GM21576 (cell line): ENCODE data around the gene OPN1MW2.
"Not testable (repeated sequence)": the region's sequence is repeated elsewhere in the genome, so short reads cannot be mapped to it uniquely, and the experiment has no call there.

ENCODE experiments used
- ATAC-seq: cut with Tn5 transposase; IDR thresholded peaks from one replicate; pipeline ENCODE4 v1.9.1; 2021; ENCODE audit warnings: mild to moderate bottlenecking, moderate library complexity; ENCODE audit not compliant: unreplicated experiment

The OPN1MW2 gene

DNA sequence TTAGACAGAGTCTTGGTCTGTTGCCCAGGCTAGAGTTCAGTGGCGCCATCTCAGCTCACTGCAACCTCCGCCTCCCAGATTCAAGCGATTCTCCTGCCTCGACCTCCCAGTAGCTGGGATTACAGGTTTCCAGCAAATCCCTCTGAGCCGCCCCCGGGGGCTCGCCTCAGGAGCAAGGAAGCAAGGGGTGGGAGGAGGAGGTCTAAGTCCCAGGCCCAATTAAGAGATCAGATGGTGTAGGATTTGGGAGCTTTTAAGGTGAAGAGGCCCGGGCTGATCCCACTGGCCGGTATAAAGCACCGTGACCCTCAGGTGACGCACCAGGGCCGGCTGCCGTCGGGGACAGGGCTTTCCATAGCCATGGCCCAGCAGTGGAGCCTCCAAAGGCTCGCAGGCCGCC is at the start of gene OPN1MW2:
Gene OPN1MW2 (plus strand): TSS at position 301 of the 400 bp plus-strand sequence. CDS start 60 bp downstream, at position 361.
- not testable (repeated sequence) for ATAC-seq

DNA sequence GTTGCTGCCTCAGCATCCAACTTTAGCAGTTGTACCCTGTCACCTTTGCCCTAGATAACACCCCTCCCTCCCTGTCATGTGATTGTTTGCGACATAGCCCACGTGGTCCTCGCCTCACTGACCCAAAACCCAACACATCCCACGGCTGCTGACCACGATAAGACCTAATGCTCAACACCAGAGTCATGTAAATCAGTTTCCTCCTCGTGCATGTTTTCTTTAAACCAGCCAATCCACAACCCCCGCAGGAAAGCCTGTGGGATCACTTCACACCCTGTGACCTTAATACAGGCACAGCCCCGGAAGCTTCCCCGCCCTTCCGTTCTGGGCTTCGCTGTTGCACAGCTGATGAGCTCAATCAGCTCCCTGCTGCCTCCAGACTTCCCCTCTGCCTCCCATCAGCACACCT is 47.0 kb upstream of the OPN1MW2 start:
- ATAC-seq: peak; percentile 95

DNA sequence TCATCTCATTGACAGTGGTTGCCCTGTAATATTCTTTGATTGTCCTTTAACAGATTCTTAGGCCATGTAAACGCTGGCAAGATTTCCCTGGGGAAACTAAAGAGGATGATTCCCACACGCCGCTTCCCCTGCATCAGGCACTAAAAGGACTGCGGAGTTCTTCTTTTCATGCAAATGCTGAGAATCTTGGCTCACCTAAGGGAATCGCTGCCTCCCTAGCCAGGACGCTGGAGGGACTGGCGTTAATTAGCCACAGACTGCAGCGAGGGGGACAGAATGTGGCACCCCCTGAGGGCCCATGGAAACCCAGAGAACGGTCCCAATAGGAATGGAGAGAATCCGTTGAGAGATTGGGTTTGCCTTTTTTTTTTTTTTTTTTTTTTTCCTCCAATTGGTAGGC is 45.2 kb upstream of the OPN1MW2 start:
- ATAC-seq: not testable (repeated sequence)

DNA sequence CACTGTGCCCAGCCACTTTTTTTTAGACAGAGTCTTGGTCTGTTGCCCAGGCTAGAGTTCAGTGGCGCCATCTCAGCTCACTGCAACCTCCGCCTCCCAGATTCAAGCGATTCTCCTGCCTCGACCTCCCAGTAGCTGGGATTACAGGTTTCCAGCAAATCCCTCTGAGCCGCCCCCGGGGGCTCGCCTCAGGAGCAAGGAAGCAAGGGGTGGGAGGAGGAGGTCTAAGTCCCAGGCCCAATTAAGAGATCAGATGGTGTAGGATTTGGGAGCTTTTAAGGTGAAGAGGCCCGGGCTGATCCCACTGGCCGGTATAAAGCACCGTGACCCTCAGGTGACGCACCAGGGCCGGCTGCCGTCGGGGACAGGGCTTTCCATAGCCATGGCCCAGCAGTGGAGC is 37.3 kb upstream of the OPN1MW2 start, which contains the start of gene OPN1MW:
Gene OPN1MW (plus strand): TSS at position 301 of the 400 bp plus-strand sequence. CDS start 82 bp downstream, at position 383.
- ATAC-seq: not testable (repeated sequence)

DNA sequence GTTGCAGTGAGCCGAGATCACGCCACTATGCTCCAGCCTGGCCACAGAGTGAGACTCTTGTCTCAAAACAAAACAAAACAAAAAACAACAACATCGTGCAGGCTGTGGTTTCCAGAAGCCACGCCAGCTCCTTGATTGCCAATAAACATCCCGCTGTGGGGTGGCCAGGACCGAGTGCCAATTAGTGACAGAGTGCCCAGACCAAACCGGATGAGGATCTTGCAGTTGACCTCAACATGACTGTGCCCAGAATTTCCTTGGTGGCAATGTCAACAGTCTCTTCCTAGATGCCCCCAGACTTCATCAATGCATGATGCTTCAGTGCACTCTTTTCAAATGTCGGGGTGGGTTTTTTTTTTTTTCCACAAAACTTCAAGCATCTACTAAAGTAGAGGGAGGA is 35.8 kb upstream of the OPN1MW2 start:
- ATAC-seq: not testable (repeated sequence)

DNA sequence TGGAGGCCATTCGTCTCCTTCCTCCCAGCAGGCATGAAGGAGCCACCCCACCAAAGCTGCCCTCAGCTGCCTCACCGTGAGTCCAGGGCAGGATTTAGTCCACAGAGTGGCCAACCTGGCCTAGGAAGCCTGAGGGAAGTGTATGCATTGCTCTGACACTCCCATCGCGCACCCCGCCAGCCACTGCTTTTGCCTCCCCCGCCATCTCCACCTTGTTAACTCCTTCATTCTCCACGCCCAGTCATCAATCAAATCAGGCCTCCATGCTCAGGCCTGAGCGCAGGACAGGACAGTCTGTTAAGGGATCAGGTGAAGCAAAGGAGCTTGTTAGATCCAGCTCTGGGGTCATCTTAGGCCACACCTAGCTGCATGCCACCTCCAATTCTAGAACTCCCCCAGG is 26.7 kb upstream of the OPN1MW2 start:
- not testable (repeated sequence) for ATAC-seq

DNA sequence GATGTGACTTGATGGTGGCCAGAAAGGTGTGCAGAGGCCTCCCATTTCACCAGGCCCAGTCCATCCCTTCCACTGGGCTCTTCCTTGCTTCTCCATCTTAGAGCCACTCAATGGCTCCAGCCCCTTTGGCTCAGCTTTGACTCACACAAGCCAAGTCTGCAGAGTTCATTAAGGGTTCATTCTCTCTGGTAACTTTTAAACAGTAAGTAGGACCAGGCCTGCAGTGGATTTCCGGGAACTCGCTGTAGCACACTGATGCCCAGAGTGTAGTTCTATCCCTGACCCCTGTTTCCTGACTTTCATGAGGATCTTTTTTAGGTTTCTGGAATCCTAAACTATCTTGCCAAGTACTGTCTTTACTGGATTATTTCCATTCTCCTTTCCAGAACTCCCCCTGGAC is 25.2 kb upstream of the OPN1MW2 start:
- ATAC-seq: not testable (repeated sequence)

DNA sequence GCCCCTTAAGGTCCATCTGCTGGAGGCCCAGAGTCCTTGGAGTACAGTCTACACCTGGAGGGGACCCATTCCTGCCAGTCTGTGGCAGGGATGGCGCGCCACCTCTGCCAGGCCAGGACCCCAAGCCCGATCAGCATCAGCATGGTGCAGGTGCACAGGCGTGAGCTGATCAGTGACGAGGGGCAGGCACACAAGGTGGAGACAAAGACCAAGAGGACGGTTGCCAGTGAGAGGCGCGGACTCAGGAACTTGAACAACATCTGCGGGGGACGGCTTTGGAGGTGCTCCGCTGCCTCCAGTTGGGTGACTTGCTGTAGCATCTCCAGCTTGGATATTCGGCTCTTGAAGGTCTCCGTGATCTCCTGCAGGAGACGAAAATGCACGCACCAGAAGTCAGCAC is 23.1 kb upstream of the OPN1MW2 start:
- ATAC-seq: not testable (repeated sequence)

DNA sequence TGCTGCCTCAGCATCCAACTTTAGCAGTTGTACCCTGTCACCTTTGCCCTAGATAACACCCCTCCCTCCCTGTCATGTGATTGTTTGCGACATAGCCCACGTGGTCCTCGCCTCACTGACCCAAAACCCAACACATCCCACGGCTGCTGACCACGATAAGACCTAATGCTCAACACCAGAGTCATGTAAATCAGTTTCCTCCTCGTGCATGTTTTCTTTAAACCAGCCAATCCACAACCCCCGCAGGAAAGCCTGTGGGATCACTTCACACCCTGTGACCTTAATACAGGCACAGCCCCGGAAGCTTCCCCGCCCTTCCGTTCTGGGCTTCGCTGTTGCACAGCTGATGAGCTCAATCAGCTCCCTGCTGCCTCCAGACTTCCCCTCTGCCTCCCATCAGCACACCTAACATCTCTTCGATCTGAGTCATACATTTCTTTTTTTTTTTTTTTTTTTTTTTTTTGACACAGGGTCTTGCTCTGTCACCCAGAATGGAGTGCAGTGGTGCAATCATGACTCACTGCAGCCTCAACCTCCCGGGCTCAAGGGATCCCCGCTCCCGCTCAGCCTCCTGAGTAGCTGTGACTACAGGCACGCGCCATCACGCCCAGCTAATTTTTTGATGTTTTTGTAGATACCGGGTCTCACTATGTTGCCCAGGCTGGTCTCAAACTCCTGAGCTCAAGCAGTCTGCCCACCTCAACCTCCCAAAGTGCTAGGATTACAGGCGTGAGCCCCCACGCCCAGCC is 9.7 kb upstream of the OPN1MW2 start:
- peak; percentile 95 for ATAC-seq

DNA sequence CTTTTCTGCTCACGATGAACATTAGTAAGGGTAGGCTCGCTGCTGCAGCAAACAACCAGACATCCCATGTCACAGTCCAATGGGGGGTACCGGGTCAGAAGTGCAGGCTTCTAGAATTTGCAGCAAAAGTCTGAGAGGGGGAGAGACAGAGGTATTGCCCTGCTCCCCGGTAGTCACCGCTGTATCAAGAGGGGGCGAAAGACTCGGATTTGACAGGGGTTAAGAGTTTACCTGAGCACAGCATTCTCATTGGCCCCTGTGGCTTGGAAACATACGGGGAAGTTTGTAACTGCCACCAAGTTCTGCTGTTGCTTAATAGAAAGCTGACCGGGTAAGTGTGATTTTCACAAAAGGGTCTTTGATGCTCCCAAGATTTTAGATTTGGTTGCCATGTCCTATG is 8.5 kb upstream of the OPN1MW2 start:
- not testable (repeated sequence) for ATAC-seq

DNA sequence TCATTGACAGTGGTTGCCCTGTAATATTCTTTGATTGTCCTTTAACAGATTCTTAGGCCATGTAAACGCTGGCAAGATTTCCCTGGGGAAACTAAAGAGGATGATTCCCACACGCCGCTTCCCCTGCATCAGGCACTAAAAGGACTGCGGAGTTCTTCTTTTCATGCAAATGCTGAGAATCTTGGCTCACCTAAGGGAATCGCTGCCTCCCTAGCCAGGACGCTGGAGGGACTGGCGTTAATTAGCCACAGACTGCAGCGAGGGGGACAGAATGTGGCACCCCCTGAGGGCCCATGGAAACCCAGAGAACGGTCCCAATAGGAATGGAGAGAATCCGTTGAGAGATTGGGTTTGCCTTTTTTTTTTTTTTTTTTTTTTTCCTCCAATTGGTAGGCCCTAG is 8.1 kb upstream of the OPN1MW2 start:
- ATAC-seq: not testable (repeated sequence)

DNA sequence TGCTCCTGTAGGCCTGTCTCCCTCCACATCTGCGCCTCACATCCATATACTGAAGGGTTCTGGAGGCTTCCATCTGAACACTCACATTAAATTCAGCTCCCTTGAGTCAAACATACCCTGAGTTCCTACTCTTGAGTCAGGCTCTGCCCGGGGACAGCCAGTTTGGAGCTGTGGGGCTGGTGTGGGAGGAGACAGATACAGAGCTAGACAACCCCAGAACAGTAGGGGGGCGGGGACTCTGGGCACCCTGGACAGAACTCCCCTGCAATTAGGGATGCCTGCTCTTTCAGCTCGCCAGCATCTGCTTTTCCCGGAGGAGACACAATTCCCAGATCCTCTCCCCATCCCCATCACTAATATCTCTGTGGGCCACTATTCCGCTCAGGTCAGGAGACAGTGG is 5.7 kb downstream of the OPN1MW2 start:
- ATAC-seq: not testable (repeated sequence)

DNA sequence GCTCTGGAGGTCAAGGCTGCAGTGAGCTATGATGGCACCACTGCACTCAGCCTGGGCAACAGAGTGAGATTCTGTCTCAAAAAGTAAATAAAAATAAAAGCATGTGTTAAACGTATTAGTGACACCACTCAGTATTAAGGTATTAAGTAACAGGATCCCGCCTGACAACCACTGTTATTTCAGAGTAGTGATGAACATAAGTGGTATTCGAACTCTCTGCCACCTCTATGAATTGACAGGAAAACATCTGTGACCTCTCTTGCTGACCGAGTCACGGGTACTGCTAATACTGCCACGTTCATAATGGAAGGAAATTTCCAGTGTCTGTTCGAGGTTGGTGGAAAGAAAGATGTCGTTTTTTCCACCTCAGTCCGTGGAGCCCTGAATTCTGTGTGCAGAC is 7.2 kb downstream of the OPN1MW2 start:
- ATAC-seq: not testable (repeated sequence)

DNA sequence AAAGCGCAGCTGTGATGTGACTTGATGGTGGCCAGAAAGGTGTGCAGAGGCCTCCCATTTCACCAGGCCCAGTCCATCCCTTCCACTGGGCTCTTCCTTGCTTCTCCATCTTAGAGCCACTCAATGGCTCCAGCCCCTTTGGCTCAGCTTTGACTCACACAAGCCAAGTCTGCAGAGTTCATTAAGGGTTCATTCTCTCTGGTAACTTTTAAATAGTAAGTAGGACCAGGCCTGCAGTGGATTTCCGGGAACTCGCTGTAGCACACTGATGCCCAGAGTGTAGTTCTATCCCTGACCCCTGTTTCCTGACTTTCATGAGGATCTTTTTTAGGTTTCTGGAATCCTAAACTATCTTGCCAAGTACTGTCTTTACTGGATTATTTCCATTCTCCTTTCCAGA is 11.9 kb downstream of the OPN1MW2 start:
- ATAC-seq: not testable (repeated sequence)

DNA sequence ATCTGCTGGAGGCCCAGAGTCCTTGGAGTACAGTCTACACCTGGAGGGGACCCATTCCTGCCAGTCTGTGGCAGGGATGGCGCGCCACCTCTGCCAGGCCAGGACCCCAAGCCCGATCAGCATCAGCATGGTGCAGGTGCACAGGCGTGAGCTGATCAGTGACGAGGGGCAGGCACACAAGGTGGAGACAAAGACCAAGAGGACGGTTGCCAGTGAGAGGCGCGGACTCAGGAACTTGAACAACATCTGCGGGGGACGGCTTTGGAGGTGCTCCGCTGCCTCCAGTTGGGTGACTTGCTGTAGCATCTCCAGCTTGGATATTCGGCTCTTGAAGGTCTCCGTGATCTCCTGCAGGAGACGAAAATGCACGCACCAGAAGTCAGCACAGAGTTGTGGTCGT is 14.1 kb downstream of the OPN1MW2 start:
- ATAC-seq: not testable (repeated sequence)

DNA sequence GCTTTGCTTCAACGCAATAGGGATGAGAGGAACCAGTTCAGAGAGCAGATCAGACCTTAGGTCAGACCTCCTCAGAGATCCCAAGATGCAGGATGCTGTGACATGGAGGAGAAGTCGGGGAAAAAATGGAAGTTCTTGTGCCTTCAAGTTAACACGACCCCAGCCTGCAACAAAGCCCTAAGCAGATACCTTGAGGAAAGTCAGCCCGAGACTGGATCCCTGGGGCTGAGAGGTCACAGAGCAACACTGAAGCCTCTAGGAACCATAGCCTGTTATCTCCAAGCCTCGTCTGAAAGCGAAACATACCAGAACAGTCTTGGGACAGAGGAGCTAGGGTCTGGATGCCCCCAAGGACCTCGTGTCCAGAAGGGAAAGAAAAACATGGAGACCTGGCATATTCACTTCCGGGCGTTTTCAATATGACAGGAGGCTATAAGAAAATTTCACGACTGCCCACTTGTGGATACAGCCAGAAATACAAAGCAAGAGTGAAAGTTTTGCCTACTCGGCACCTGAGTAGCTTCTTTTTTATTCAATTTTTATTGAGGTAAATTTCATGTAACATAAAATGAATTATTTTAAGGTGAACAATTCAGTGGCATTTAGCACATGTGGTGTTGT is 19.5 kb downstream of the OPN1MW2 start:
- not testable (repeated sequence) for ATAC-seq

DNA sequence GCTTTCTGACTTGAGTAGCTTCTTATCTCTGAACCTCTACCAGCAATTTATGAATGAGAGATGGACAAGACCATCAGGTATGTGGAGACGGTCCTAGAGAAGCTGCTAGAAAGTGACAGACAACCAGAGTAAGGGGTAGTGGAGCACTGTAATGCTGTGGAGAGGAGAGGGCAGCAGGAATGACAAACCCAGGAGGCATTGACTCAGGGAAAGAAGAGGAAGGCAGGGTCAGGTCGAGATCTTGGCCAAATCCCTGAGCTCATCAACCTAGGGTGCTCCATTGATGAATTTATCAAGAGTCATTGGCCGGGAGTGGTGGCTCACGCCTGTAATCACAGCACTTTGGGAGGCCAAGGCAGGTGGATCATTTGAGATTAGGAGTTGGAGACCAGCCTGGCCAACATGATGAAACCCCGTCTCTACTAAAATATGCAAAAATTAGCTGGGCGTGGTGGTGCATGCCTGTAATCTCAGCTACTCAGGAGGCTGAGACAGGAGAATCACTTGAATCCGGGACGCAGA is 20.5 kb downstream of the OPN1MW2 start:
- ATAC-seq: not testable (repeated sequence)

DNA sequence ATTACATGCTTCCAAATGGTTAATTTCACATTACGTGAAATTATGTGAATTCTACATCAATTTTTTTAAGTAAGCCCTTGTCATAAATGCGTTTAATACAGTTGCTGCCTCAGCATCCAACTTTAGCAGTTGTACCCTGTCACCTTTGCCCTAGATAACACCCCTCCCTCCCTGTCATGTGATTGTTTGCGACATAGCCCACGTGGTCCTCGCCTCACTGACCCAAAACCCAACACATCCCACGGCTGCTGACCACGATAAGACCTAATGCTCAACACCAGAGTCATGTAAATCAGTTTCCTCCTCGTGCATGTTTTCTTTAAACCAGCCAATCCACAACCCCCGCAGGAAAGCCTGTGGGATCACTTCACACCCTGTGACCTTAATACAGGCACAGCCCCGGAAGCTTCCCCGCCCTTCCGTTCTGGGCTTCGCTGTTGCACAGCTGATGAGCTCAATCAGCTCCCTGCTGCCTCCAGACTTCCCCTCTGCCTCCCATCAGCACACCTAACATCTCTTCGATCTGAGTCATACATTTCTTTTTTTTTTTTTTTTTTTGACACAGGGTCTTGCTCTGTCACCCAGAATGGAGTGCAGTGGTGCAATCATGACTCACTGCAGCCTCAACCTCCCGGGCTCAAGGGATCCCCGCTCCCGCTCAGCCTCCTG is 28.0 kb downstream of the OPN1MW2 start:
- ATAC-seq: peak; percentile 94

DNA sequence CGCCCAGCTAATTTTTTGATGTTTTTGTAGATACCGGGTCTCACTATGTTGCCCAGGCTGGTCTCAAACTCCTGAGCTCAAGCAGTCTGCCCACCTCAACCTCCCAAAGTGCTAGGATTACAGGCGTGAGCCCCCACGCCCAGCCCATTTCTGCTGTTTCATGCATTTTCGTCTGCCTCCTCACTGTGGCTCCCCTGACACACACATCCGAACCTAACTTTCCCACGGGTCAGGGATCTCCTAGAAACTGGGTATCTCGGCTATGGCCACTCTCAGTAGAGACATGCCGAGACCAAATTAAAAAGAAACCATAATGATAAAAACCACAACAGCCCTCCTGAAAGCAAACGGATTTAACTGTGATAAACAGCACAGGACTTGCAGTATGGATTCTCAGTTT is 28.5 kb downstream of the OPN1MW2 start:
- ATAC-seq: not testable (repeated sequence)

DNA sequence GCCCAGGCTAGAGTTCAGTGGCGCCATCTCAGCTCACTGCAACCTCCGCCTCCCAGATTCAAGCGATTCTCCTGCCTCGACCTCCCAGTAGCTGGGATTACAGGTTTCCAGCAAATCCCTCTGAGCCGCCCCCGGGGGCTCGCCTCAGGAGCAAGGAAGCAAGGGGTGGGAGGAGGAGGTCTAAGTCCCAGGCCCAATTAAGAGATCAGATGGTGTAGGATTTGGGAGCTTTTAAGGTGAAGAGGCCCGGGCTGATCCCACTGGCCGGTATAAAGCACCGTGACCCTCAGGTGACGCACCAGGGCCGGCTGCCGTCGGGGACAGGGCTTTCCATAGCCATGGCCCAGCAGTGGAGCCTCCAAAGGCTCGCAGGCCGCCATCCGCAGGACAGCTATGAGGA is 37.7 kb downstream of the OPN1MW2 start, which contains the start of gene OPN1MW3:
Gene OPN1MW3 (plus strand): TSS at position 301 of the 400 bp plus-strand sequence. CDS start 38 bp downstream, at position 339.
- not testable (repeated sequence) for ATAC-seq

DNA sequence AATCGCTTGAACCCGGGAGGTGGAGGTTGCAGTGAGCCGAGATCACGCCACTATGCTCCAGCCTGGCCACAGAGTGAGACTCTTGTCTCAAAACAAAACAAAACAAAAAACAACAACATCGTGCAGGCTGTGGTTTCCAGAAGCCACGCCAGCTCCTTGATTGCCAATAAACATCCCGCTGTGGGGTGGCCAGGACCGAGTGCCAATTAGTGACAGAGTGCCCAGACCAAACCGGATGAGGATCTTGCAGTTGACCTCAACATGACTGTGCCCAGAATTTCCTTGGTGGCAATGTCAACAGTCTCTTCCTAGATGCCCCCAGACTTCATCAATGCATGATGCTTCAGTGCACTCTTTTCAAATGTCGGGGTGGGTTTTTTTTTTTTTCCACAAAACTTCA is 39.2 kb downstream of the OPN1MW2 start:
- ATAC-seq: not testable (repeated sequence)
